ENCODE measurements around the gene CYP2C18. TPM values are rescaled to one million over a fixed set of nuclear protein-coding genes. Genes with fewer than 3 reads are reported as not detected.
A peak's percentile ranks its signal among the peaks of the same experiment; 100 is the strongest.
"Not testable (repeated sequence)": the region's sequence is repeated elsewhere in the genome, so short reads cannot be mapped to it uniquely, and the experiment has no call there.

CYP2C18 gene
- total RNA-seq, 1 donor = not detected

DNA sequence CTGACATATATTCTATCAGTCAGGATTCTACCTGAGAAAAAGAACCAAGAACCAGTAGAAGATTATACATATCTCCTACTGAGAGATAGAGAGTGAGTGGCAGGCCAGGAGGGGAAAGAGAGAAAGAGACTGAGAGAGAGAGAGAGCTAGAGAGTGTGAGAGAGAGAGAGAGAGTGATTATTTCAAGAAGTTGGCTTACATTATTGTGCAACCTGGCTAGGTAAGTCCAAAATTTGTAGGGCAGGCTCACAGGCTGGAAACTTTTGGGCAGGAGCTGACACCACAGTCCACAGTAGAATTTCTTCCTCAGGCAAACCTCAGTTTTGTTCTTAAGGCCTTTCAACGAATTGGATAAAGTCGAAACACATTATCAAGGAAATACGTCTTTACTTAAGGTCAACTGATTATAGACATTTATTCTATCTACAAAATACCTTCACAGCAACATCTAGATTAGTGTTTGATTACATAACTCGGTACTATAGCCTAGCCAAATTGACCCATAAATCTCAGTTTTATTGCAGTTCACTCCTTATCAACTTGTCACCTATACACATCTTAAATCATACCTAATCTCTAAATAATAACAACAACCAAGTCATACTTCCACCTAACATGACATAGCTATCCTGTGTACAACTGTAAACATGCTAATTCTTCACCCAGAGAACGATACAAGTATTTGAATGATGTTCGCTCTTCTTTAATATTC, 17.0 kb upstream of the CYP2C18 start:
- DNase-seq (ENCODE audit: low read depth) = no peak
- TF ChIP-seq, protein P1, sequence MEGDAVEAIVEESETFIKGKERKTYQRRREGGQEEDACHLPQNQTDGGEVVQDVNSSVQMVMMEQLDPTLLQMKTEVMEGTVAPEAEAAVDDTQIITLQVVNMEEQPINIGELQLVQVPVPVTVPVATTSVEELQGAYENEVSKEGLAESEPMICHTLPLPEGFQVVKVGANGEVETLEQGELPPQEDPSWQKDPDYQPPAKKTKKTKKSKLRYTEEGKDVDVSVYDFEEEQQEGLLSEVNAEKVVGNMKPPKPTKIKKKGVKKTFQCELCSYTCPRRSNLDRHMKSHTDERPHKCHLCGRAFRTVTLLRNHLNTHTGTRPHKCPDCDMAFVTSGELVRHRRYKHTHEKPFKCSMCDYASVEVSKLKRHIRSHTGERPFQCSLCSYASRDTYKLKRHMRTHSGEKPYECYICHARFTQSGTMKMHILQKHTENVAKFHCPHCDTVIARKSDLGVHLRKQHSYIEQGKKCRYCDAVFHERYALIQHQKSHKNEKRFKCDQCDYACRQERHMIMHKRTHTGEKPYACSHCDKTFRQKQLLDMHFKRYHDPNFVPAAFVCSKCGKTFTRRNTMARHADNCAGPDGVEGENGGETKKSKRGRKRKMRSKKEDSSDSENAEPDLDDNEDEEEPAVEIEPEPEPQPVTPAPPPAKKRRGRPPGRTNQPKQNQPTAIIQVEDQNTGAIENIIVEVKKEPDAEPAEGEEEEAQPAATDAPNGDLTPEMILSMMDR (IDR thresholded peaks at IDR 0.05; ENCODE audit: insufficient read depth, low read length) = no peak
- H3K4me3 ChIP-seq (ENCODE audit: low read depth, low read length) = no peak overlapping the region

DNA sequence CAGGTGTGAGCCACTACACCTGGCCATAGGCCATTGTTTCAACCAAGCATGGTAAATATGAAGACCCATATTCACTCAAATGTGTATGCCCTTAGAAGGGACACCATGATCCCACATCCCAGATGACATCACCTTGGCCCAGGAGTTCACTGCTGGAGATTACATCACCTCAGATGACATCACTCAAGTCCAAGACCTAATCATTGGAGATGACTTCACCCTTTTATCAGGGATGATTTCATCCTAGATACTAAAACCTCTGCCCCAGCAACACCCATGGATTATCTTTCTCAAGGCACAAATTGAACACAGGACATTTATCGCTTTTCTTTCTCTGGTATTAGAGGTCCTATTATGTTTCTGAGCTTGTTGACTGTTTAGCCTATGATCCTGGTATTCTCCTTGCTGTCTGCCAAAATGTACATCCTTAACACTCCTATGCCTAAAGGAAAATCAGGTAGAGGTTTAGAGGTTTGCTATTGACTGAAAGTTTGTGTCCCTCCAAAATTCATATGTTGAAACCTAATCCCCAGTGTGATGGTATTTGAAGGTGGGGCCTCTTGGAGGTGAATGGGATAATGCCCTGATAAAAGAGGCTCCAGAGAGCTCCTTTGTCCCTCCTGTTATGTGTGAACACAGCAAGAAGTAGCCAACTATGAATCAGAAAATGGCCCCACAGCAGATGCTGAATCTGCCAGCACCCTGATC, 9.8 kb upstream of the CYP2C18 start:
- TF ChIP-seq, protein P1 (IDR thresholded peaks at IDR 0.05; ENCODE audit: insufficient read depth, low read length) = no peak
- no peak for DNase-seq (ENCODE audit: low read depth)
- H3K4me3 ChIP-seq (ENCODE audit: low read depth, low read length) = no peak overlapping the region

DNA sequence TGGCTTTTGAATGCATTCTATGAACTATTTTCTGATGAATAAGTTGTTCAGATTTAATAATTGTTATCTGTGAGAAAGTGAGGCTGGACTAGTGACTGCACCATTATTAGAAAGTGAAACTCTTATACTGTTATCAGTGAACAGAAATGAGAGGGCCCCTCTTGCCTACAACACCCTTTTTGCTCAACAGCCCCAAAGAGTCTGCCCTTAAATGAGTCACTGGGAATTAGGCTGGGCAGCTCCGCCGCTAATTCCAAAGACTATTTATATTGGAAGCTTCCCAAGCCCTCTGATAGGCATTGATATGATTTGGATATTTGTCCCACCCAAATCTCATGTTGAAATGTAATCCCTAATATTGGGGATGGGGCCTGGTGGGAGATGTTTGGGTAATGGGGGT, 7.0 kb upstream of the CYP2C18 start:
- H3K4me3 ChIP-seq (ENCODE audit: low read depth, low read length) = no peak overlapping the region
- TF ChIP-seq, protein P1 (IDR thresholded peaks at IDR 0.05; ENCODE audit: insufficient read depth, low read length) = no peak
- DNase-seq (ENCODE audit: low read depth) = no peak

DNA sequence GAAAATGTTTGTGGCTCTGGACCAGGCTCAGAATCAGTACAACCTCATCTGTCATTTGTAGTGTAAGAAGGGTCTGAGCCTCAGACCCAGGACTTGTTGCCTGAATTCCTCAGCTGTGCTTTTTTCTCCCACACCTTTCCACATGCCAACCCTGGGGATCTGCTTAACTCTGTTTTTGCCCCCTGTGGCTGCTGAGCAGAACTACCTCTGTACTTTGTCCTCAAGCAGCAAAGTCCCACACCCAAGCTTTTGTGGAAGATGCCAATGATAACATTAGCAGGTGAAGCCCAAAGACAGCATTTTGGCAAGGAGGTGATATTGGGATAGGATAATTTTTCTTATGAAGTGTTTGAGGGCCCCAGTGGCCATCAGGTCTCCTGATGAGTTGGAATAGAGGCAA, 5.8 kb upstream of the CYP2C18 start:
- no peak for DNase-seq (ENCODE audit: low read depth)
- H3K4me3 ChIP-seq (ENCODE audit: low read depth, low read length) = no peak overlapping the region
- TF ChIP-seq, protein P1 (IDR thresholded peaks at IDR 0.05; ENCODE audit: insufficient read depth, low read length) = peak; percentile 3

DNA sequence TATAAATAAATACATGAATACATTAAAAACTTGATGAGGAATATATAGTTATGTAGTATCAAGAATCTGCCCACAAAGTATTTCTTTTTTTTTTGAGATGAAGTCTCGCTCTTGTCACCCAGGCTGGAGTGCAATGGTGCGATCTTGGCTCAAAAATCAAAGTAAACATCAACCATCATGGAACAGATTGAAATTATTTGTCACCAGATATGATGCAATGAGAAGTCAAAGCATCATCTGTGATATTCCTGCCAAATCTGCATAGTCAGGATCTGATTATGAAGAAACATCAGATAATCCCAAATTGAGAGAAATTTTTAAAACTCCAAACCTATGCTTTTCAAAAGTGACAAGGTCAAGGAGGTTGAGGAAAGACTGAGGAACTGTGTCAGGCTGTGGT, 5.1 kb upstream of the CYP2C18 start:
- no peak overlapping the region for H3K4me3 ChIP-seq (ENCODE audit: low read depth, low read length)
- DNase-seq (ENCODE audit: low read depth) = no peak
- TF ChIP-seq, protein P1 (IDR thresholded peaks at IDR 0.05; ENCODE audit: insufficient read depth, low read length) = no peak

DNA sequence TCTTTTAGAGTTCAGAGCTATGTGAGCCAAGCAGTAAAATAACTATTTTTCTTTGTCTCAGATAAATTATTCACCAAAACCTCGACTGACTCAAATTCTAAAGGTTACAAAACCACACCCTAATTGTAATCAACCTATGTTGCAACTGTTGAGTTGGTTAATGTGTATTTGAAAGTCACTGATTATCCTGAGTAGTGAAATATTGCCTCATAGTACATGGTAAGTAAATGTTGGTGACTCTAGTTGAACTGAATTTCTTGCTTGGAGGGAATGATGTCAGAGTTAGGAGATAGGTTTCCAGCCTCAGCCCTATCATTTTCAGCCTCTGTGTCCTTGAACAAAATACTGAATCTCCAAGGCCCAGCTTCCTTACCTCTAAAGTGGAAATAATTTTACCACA, 3.0 kb upstream of the CYP2C18 start:
- TF ChIP-seq, protein P1 (IDR thresholded peaks at IDR 0.05; ENCODE audit: insufficient read depth, low read length) = no peak
- DNase-seq (ENCODE audit: low read depth) = peak; percentile 9
- no peak overlapping the region for H3K4me3 ChIP-seq (ENCODE audit: low read depth, low read length)

DNA sequence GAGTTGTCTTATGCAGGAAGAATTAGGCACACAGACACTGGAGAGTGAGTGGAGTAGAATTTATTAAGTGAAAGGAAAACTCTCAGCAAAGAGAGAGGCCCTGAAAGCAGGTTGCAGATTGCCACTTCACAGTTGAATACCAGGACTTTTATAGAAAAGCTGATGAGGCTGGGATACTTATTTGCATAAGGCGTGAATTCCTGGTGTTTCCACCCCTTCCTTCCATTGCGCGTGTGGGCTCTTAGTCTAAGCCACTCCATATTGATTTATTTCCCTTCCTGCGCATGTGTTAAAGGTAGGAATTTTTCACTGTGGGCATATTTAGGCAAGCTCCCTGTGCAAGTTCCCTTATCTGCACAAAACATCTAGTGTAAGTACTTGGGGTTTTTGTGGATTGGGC, 893 bp upstream of the CYP2C18 start:
- H3K4me3 ChIP-seq (ENCODE audit: low read depth, low read length); DNase-seq (ENCODE audit: low read depth): not testable (repeated sequence)
